OCI-LY1 (cell line): ENCODE data around the gene PARD3B.

Experiments
- CTCF ChIP-seq: fragments of 200-600 bp; sonication (generic), shearing (Covaris generic); IDR thresholded peaks from 2 replicates; pipeline ENCODE4 v1.5.1; 2017; ENCODE audit warnings: mild to moderate bottlenecking, antibody characterized with exemption, low read length, moderate library complexity, mixed read lengths
- EZH2 ChIP-seq: fragments of 200-600 bp; sonication (generic), shearing (Covaris generic); IDR thresholded peaks from 2 replicates; pipeline ENCODE4 v1.8.0; 2017; ENCODE audit warnings: borderline replicate concordance, mixed run types, mild to moderate bottlenecking, antibody characterized with exemption, low read length, moderate library complexity, mixed read lengths

GRCh38 chr2:205079173-205079572 is 533.9 kb downstream of the PARD3B start:
- TF ChIP-seq CTCF, result no peak
- no peak for TF ChIP-seq EZH2
